Muscle of leg (tissue), 11 donors: ENCODE data around the gene CELF2. TPM values are rescaled to one million over a fixed set of nuclear protein-coding genes. Genes with fewer than 3 reads are reported as not detected.

Experiments
- DNase-seq: peaks from one replicate; pipeline ENCODE4 v3.0.0; 2013
- H3K27ac ChIP-seq: one replicate; pipeline ENCODE4 v1.5.1; 2013; ENCODE audit warnings: mild to moderate bottlenecking, low read length, control low read depth
- H3K27me3 ChIP-seq: one replicate; pipeline ENCODE4 v1.6.1; 2013; ENCODE audit warnings: low read length; ENCODE audit not compliant: control insufficient read depth, insufficient read depth
- H3K36me3 ChIP-seq: one replicate; pipeline ENCODE4 v1.6.1; 2013; ENCODE audit warnings: low read length; ENCODE audit not compliant: control insufficient read depth, insufficient read depth
- H3K4me1 ChIP-seq: one replicate; pipeline ENCODE4 v1.6.1; 2013; ENCODE audit warnings: low read length; ENCODE audit not compliant: control insufficient read depth, insufficient read depth
- H3K4me3 ChIP-seq: one replicate; pipeline ENCODE4 v1.5.1; 2013; ENCODE audit warnings: low read length, control low read depth
- H3K9me3 ChIP-seq: replicated peaks from 2 replicates; pipeline ENCODE4 v1.6.1; 2013; ENCODE audit warnings: low read depth, low read length; ENCODE audit not compliant: control insufficient read depth
- WGBS: methylation state at CpG from one replicate; pipeline ENCODE4 v1.1.5; 2013; ENCODE audit warnings: missing lambda C conversion rate; ENCODE audit not compliant: insufficient coverage; 5-methylcytosine and 5-hydroxymethylcytosine counted together
- polyA plus RNA-seq, 8 donors: library from polyadenylated mRNA; unstranded; fragments of 120-200 nt; gene quantifications; one replicate each; pipeline versions ENCODE4 v1.2.1 to v1.2.3, GENCODE V29; 2013; ENCODE audit warnings: inconsistent platforms in 1 of 8, low replicate concordance in 1 of 8; ENCODE audit not compliant: insufficient read length in 8 of 8, insufficient read depth in 1 of 8
- total RNA-seq: library from RNA; stranded (reverse); fragments of 120-200 nt; gene quantifications from one replicate; pipeline ENCODE4 v1.2.4, GENCODE V29; 2013

CELF2 gene
- total and polyA plus RNA-seq, 9 donors, result 37.2 to 80.8 (median 65.8) TPM

DNA sequence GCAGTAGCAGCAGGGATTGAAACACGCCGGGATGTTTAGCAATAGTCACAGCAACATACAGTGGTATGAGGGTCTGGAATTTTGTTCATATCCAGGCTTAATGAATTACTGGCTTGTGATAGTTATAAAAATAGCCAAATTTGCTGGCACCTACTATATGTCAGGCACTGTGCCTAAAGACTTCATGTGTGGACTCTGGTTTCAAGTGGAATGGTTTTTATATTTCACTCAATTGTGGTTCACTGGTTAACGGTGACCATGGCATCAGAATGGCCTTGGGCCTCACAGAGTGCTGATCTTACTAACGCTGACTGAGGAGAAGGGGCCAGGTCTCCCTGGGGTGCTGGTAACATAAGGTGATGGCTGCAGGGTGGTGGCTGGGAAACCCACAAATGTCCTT, 55.7 kb downstream of the CELF2 start:
- H3K36me3 ChIP-seq, result no peaks in the 10 kb centered on the region
- no peak overlapping the region for H3K27ac ChIP-seq
- no peak overlapping the region for H3K4me3 ChIP-seq
- peaks cover 14% of the 10 kb centered on the region for H3K4me1 ChIP-seq
- peak; percentile 49 for DNase-seq
- no peaks in the 10 kb centered on the region for H3K9me3 ChIP-seq
- H3K27me3 ChIP-seq, result no peaks in the 10 kb centered on the region
- WGBS, result 30% methylated on average over 2 of the region's 4 CpGs

DNA sequence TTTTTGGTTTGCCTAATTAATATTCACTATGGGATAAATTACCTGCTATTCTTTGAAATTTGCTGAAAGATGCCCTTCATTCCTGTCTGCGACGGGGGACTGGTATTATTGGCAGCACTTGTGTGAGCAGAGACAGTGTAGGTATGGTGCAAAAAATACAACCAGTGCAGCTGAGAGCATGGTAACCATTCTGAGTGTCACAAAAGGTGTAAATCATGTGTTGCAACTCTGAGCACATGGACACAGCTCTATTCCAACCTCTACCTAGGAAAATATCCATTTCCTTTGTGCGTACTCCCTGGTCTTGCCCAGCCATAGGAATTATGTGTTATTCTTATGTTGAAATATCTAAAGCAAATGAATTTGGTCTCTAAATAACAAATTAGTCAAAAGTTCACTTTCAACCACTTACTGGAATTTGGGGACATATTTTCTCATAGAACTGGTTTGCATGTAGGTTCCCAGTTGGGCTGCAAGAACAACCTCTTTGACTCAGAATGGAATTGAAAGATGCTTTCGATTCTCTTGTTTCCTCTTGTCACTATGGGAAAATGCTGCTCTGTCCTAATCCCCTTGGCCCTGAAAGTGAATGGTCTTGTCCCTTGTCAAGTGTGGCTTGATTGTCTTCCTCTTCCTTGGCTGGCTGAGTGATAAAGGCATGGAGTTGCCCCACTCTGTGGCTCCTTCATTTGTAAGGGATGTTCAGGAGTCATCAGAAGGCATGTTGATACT, 57.0 kb downstream of the CELF2 start:
- WGBS, result no CpG with 5 or more reads among the region's 4 CpGs
- Histone ChIP-seq H3K4me3 (no peak overlapping the region), H3K36me3 (no peaks in the 10 kb centered on the region), H3K27ac (no peak overlapping the region), H3K9me3 (no peaks in the 10 kb centered on the region), H3K4me1 (peaks cover 14% of the 10 kb centered on the region), H3K27me3 (no peaks in the 10 kb centered on the region)
- no peak for DNase-seq

- DNase-seq, result no peak
- 83% methylated on average over 2 of the region's 4 CpGs for WGBS
- no peak overlapping the region for H3K27ac ChIP-seq
These were observed 58.5 kb downstream of the CELF2 start for GRCh38 chr10:11076221-11076620.

GRCh38 chr10:11080564-11080984, 62.9 kb downstream of the CELF2 start:
- peaks cover 3% of the 10 kb centered on the region for H3K36me3 ChIP-seq
- no peak overlapping the region for H3K4me3 ChIP-seq
- H3K27ac ChIP-seq, result no peak overlapping the region
- 57% methylated on average over 1 of the region's 3 CpGs for WGBS
- H3K27me3 ChIP-seq, result no peaks in the 10 kb centered on the region
- DNase-seq, result no peak
- H3K4me1 ChIP-seq, result peaks cover 16% of the 10 kb centered on the region
- H3K9me3 ChIP-seq, result no peaks in the 10 kb centered on the region

More at GRCh38 chr10:11076221-11076620, 58.5 kb downstream of the CELF2 start:
- Histone ChIP-seq H3K4me3 (no peak overlapping the region), H3K36me3 (no peaks in the 10 kb centered on the region), H3K4me1 (peaks cover 14% of the 10 kb centered on the region), H3K27me3 (no peaks in the 10 kb centered on the region), H3K9me3 (no peaks in the 10 kb centered on the region)

GRCh38 chr10:11081408-11081807, 63.7 kb downstream of the CELF2 start:
- peaks cover 3% of the 10 kb centered on the region for H3K36me3 ChIP-seq
- H3K4me1 ChIP-seq, result peaks cover 19% of the 10 kb centered on the region
- H3K27me3 ChIP-seq, result no peaks in the 10 kb centered on the region
- no peaks in the 10 kb centered on the region for H3K9me3 ChIP-seq
- peak; percentile 59 for DNase-seq
- no CpG with 5 or more reads among the region's 3 CpGs for WGBS
- H3K27ac ChIP-seq, result no peak overlapping the region
- H3K4me3 ChIP-seq, result no peak overlapping the region

DNA sequence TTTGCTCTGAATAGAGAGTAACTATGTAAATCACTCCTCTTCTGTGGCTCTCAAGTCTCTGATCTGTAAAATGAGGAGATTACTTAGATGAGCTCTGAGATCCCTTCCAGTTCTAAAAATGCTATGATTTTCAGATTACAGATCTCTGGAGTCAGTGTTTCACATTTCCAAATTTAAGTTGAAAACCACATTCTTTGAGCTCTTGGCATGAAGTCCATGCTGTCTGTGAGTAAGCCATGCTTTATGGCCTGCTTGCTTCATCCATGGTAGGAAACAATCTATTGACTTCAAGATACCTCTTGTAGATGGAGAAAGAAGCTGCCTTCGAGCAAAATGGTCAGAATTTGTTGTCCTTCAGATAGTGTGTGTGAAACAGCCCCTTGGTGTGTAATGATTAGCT, 64.9 kb downstream of the CELF2 start:
- DNase-seq, result peak; percentile 53
- H3K4me3 ChIP-seq, result no peak overlapping the region

GRCh38 chr10:11083051-11083450, 65.4 kb downstream of the CELF2 start:
- Histone ChIP-seq H3K36me3 (peaks cover 3% of the 10 kb centered on the region), H3K4me1 (peaks cover 19% of the 10 kb centered on the region), H3K9me3 (no peaks in the 10 kb centered on the region), H3K4me3 (no peak overlapping the region), H3K27ac (peak overlapping the region; percentile 11), H3K27me3 (no peaks in the 10 kb centered on the region)
- peak; percentile 37 for DNase-seq
- no CpG with 5 or more reads among the region's 6 CpGs for WGBS

More for the DNA sequence above, 64.9 kb downstream of the CELF2 start:
- Histone ChIP-seq H3K27ac (no peak overlapping the region), H3K36me3 (peaks cover 3% of the 10 kb centered on the region), H3K4me1 (peaks cover 19% of the 10 kb centered on the region), H3K27me3 (no peaks in the 10 kb centered on the region), H3K9me3 (no peaks in the 10 kb centered on the region)
- no CpG with 5 or more reads among the region's 1 CpG for WGBS

DNA sequence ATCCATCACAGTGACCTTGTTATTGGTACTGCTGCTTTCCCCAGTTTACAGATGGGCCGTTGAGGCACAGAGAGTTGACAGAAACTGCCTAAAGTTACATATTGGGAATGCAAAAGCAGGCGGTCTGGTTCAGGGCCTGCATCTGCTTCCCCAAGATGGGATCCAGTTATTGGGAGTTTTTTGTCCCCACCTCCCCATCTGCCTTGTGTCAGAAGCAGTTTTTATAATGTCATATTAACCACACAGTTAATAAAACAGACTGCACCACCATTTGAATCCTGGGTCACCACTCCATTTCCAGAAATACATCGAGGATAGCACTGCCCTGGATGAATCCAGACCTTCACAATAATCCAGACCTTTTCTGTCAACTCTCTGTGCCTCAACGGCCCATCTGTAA, 67.9 kb downstream of the CELF2 start:
- Histone ChIP-seq H3K27ac (no peak overlapping the region), H3K9me3 (no peaks in the 10 kb centered on the region), H3K27me3 (no peaks in the 10 kb centered on the region), H3K4me3 (no peak overlapping the region), H3K36me3 (peaks cover 5% of the 10 kb centered on the region), H3K4me1 (peaks cover 21% of the 10 kb centered on the region)
- no CpG with 5 or more reads among the region's 4 CpGs for WGBS
- no peak for DNase-seq

DNA sequence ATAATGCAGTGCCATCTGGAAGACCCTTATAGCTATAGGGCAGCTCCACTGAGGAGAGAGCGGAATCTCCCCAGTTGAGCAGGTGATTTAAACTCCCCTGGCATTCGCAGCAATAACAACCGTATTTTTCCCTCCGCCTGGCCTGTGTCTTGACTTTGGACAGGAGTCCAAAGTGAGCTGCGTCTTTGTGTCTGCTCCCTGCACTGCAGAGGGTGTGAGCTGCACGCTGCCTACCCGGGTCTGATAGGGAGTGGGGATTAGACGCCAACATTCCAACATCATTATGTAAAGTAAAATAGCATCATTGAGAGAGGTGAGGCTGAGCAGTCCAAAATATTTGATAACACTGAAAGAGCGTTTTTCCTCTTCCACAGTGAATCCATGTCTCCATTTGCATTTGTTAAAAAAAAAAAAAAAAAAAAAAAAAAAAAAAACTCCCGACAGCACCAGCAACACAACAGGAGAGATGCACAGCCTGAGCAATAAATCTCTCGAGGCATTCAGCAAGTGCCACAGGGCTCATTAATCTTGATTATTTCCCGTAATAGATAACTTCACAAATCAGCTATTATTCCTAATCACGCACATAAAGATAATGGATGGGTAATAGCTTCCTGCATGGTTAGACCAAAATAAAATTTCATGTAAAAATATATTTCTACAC, 68.6 kb downstream of the CELF2 start:
- no CpG with 5 or more reads among the region's 13 CpGs for WGBS
- H3K27ac ChIP-seq, result no peak overlapping the region
- peak; percentile 49 for DNase-seq

GRCh38 chr10:11087372-11087771, 69.7 kb downstream of the CELF2 start:
- Histone ChIP-seq H3K4me1 (peaks cover 16% of the 10 kb centered on the region), H3K27me3 (no peaks in the 10 kb centered on the region), H3K27ac (no peak overlapping the region), H3K9me3 (no peaks in the 10 kb centered on the region), H3K36me3 (peaks cover 5% of the 10 kb centered on the region), H3K4me3 (no peak overlapping the region)
- 85% methylated on average over 9 of the region's 9 CpGs for WGBS
- no peak for DNase-seq

More for the DNA sequence above, 68.6 kb downstream of the CELF2 start:
- Histone ChIP-seq H3K4me1 (peaks cover 21% of the 10 kb centered on the region), H3K9me3 (no peaks in the 10 kb centered on the region), H3K36me3 (peaks cover 5% of the 10 kb centered on the region), H3K4me3 (no peak overlapping the region), H3K27me3 (no peaks in the 10 kb centered on the region)
